Measurements from ENCODE around the gene CHMP4A.
A peak's percentile ranks its signal among the peaks of the same experiment; 100 is the strongest.

The CHMP4A gene

DNA sequence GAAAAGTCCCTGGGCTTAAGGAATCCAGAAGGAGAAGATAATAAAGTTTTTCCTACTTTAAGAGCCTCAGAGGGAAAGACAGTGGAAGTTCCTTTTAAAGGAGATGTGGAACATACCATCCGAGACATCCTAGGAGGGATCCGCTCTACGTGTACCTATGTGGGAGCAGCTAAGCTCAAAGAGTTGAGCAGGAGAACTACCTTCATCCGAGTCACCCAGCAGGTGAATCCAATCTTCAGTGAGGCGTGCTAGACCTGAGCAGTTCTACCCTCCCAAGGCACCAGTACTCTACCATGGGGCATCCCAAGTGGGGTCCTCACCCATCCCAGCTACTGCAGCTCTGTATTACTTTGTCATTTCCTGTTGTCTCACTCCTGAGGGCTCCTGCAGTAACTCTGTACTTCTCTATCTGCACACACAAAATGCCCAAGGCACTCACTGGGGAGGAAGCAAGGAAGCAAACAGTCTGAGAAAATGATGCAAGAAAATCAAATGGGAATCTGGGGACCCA, 25.3 kb upstream of the CHMP4A start:
- DNase-seq: no peak
- Mint-ChIP-seq H3K27ac (peak overlapping the region; percentile 29), H3K4me3 (no peak overlapping the region), H3K36me3 (peaks cover 75% of the 10 kb centered on the region), H3K4me1 (peaks cover 79% of the 10 kb centered on the region), H3K9me3 (no peaks in the 10 kb centered on the region), H3K27me3 (no peaks in the 10 kb centered on the region)
- CTCF ChIA-PET: interaction anchor here (1.3 to 4.5 kb wide), 5 partner anchors 23 to 70 kb away, joined by 3 to 19 read pairs (median 6); partner anchors contain the start of genes CIDEB, LTB4R2 and MDP1

DNA sequence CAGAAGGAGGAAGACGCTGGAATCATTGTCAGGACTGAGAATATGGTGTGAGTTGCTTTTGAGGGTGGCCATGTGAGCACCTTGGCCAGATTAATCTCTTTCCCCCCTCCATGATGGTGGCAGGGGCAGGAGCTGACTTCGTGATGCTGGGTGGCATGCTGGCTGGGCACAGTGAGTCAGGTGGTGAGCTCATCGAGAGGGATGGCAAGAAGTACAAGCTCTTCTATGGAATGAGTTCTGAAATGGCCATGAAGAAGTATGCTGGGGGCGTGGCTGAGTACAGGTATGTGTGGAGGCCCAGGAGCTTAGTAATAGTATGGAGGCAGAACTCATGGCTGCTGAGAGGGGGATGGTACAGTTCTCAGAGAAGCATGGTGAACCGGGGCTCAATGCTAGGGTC, 24.8 kb upstream of the CHMP4A start:
- Mint-ChIP-seq H3K4me3 (no peak overlapping the region), H3K27me3 (no peaks in the 10 kb centered on the region), H3K9me3 (no peaks in the 10 kb centered on the region), H3K27ac (no peak overlapping the region), H3K4me1 (peaks cover 79% of the 10 kb centered on the region), H3K36me3 (peaks cover 75% of the 10 kb centered on the region)
- CTCF ChIA-PET: interaction anchor here (1.3 to 4.5 kb wide), 5 partner anchors 22 to 71 kb away, joined by 3 to 19 read pairs (median 6); partner anchors contain the start of genes CIDEB, LTB4R2 and MDP1
- no peak for DNase-seq

DNA sequence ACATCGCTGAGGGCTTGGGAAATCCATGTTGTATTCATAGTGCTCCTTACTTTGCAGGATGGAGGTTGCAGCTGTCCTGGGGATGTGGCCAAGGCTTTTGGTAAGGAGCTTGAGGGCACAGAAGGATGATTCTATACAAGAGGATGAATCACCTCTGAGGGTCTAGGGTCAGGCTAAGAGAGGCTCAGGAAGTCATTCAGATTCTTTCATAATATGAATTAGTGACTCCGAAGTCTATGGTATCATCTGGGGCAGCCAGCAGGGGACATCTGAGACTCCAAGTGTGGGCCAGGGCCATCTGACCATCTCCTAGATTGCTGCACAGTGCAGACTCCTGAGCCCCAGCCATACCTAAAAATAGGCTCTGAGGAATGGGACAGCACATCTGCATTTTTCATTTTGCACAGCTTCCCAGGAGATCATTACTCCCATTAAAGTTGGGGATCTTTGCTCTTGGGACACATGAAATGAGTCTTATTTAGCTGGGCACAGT, 24.2 kb upstream of the CHMP4A start:
- Mint-ChIP-seq H3K27ac (no peak overlapping the region), H3K4me3 (no peak overlapping the region), H3K9me3 (no peaks in the 10 kb centered on the region), H3K4me1 (peaks cover 80% of the 10 kb centered on the region), H3K36me3 (peaks cover 75% of the 10 kb centered on the region), H3K27me3 (no peaks in the 10 kb centered on the region)
- CTCF ChIA-PET: interaction anchor here (1.1 to 4.5 kb wide), 6 partner anchors 9 to 71 kb away, joined by 3 to 19 read pairs (median 6); partner anchors contain the start of genes CIDEB, LTB4R2 and MDP1
- no peak for DNase-seq

GRCh38 chr14:24236689-24237462, 23.6 kb upstream of the CHMP4A start:
- Mint-ChIP-seq H3K4me1 (peaks cover 77% of the 10 kb centered on the region), H3K27me3 (no peaks in the 10 kb centered on the region), H3K27ac (no peak overlapping the region), H3K36me3 (peaks cover 72% of the 10 kb centered on the region), H3K9me3 (no peaks in the 10 kb centered on the region), H3K4me3 (no peak overlapping the region)
- CTCF ChIA-PET: interaction anchor here (1.1 to 4.5 kb wide), 6 partner anchors 8 to 72 kb away, joined by 3 to 19 read pairs (median 10); partner anchors contain the start of genes CIDEB, LTB4R2 and MDP1
- no peak for DNase-seq

GRCh38 chr14:24235804-24236688, 22.8 kb upstream of the CHMP4A start:
- H3K27me3 Mint-ChIP-seq: no peaks in the 10 kb centered on the region
- H3K36me3 Mint-ChIP-seq: peaks cover 75% of the 10 kb centered on the region
- no peaks in the 10 kb centered on the region for H3K9me3 Mint-ChIP-seq
- H3K4me1 Mint-ChIP-seq: peaks cover 78% of the 10 kb centered on the region
- CTCF ChIA-PET: interaction anchor here (0.8 to 4.5 kb wide), 5 partner anchors 8 to 196 kb away, joined by 3 to 19 read pairs (median 6); partner anchors contain the start of genes CIDEB and MDP1
- no peak overlapping the region for H3K27ac Mint-ChIP-seq
- H3K4me3 Mint-ChIP-seq: no peak overlapping the region
- no peak for DNase-seq

DNA sequence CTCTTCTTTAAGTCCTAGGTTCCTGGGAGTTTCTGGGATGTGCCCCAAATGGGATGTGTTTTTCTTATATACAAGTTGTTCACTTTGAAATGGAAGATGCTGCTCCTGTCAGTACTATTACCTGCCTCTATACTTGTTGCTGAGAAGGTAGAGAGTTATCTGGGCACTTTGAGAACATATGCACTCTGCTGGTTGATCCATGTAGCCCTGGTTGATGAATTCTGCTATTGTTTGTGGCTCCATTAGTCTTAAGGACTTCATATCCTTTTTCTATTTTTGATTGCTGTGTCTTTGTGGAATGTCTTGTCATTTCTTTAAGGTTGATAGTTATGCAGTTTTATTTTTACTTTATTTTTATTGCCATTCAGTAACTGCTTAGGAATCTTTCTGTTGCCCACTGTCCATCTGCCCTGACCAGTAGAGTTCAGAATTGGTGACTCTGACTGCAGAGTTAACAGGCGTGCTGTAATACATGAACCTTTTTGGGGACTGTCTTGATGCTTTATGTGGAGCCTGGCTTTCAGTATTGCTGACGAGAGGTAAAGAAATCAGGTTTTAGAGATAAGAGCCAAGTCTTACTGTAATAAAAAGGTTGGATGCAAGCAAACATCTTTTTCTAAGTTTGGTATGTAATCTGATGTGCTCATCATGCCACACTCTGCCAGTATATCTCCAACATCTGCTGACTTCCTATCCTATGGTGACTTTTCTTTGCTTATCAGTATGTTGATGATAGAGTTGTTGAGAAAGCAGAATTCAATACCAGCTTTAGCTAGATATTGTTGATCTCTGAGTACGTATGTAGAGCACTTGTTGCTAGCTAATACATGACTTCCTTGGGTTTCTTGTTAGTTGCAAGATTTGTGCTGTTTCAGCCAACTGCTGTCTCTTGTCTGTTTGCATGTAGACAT, 21.1 kb upstream of the CHMP4A start:
- CTCF ChIA-PET: interaction anchor here (1.2 to 4.5 kb wide), 6 partner anchors 8 to 198 kb away, joined by 4 to 19 read pairs (median 10); partner anchors contain the start of genes CIDEB, LTB4R2 and TINF2
- Mint-ChIP-seq H3K9me3 (no peaks in the 10 kb centered on the region), H3K36me3 (peaks cover 61% of the 10 kb centered on the region), H3K27me3 (no peaks in the 10 kb centered on the region), H3K4me3 (peak overlapping the region; percentile 48), H3K4me1 (peaks cover 70% of the 10 kb centered on the region), H3K27ac (peak overlapping the region; percentile 55)
- DNase-seq: no peak

GRCh38 chr14:24233538-24233866, 20.2 kb upstream of the CHMP4A start:
- Mint-ChIP-seq H3K36me3 (peaks cover 56% of the 10 kb centered on the region), H3K27ac (peak overlapping the region; percentile 91), H3K27me3 (no peaks in the 10 kb centered on the region), H3K4me3 (peak overlapping the region; percentile 87), H3K4me1 (peaks cover 66% of the 10 kb centered on the region), H3K9me3 (no peaks in the 10 kb centered on the region)
- DNase-seq: no peak
- CTCF ChIA-PET: interaction anchor here (1.5 to 3.2 kb wide), 3 partner anchors 9 to 76 kb away, joined by 3 to 16 read pairs (median 4); partner anchors contain the start of genes LTB4R2 and TINF2

- peak; percentile 46 for DNase-seq
- CTCF ChIA-PET: interaction anchor here (1.5 to 3.2 kb wide), 3 partner anchors 10 to 77 kb away, joined by 3 to 16 read pairs (median 4); partner anchors contain the start of genes LTB4R2 and TINF2
These were observed 19.6 kb upstream of the CHMP4A start, which contains the start of gene GMPR2 for GRCh38 chr14:24232645-24233537. TSS of gene GMPR2 (plus strand) at chr14:24232929. CDS start at chr14:24233254, 325 bp downstream.

DNA sequence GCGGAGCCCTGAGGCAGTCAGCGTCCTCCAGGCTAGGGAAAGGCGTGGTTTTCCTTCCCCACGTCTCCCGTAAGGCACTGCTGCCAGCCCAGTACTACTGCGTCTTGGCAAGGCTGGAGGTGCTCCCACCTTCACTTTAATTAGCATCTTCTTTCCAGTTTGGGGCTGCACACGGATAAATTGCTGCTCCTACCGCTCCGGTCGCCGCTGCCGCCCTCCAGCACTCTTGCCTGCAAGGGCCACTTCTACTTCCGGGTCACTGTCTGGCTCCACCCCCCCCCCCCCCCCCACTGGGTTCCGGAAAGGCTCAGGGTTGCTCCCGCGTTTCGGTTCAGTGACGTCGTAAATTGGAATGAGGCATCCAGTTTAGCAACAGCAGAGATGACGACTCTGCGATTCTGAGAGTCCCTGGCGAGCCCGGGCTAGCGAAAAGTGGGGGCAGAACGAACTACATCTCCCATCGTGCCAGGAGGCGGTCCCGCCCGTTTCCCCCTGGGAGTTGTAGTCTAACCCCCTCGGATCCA, 18.9 kb upstream of the CHMP4A start, which contains the start of gene NEDD8:
NEDD8 (minus strand) TSS at position 247 of the 524 bp plus-strand sequence; CDS start at position 147, 100 bp downstream.
- Mint-ChIP-seq H3K4me3 (peak within 1 kb of the TSS; percentile 87), H3K9me3 (no peaks in the 10 kb centered on the region), H3K4me1 (peaks cover 60% of the 10 kb centered on the region), H3K27ac (peak within 1 kb of the TSS; percentile 91), H3K36me3 (peaks cover 48% of the 10 kb centered on the region), H3K27me3 (no peaks in the 10 kb centered on the region)
- CTCF ChIA-PET: interaction anchor here (1.5 to 3.2 kb wide), 3 partner anchors 10 to 77 kb away, joined by 3 to 16 read pairs (median 4); partner anchors contain the start of genes LTB4R2 and TINF2
- DNase-seq: peak; percentile 94

More at GRCh38 chr14:24232645-24233537, 19.6 kb upstream of the CHMP4A start, which contains the start of gene GMPR2:
- no peaks in the 10 kb centered on the region for H3K9me3 Mint-ChIP-seq
- peaks cover 60% of the 10 kb centered on the region for H3K4me1 Mint-ChIP-seq
- peaks cover 51% of the 10 kb centered on the region for H3K36me3 Mint-ChIP-seq
- peak within 1 kb of the TSS; percentile 87 for H3K4me3 Mint-ChIP-seq
- no peaks in the 10 kb centered on the region for H3K27me3 Mint-ChIP-seq
- peak within 1 kb of the TSS; percentile 91 for H3K27ac Mint-ChIP-seq

GRCh38 chr14:24231263-24232120, 18.2 kb upstream of the CHMP4A start:
- H3K9me3 Mint-ChIP-seq: no peaks in the 10 kb centered on the region
- no peaks in the 10 kb centered on the region for H3K27me3 Mint-ChIP-seq
- peak; percentile 50 for DNase-seq
- H3K36me3 Mint-ChIP-seq: peaks cover 46% of the 10 kb centered on the region
- H3K27ac Mint-ChIP-seq: peak overlapping the region; percentile 91
- H3K4me3 Mint-ChIP-seq: peak overlapping the region; percentile 87
- CTCF ChIA-PET: interaction anchor here (0.9 to 1.3 kb wide), 3 partner anchors 10 to 66 kb away, joined by 3 to 4 read pairs (median 4); partner anchors contain the start of genes MDP1 and TINF2
- H3K4me1 Mint-ChIP-seq: peaks cover 61% of the 10 kb centered on the region

- H3K9me3 Mint-ChIP-seq: no peaks in the 10 kb centered on the region
- peaks cover 42% of the 10 kb centered on the region for H3K4me1 Mint-ChIP-seq
- no peak for DNase-seq
- H3K36me3 Mint-ChIP-seq: peaks cover 27% of the 10 kb centered on the region
- no peak overlapping the region for H3K27ac Mint-ChIP-seq
- no peak overlapping the region for H3K4me3 Mint-ChIP-seq
- CTCF ChIA-PET: interaction anchor here (0.7 to 1.5 kb wide), 5 partner anchors 8 to 80 kb away, joined by 3 to 6 read pairs (median 3); partner anchors contain the start of gene CIDEB
- H3K27me3 Mint-ChIP-seq: no peaks in the 10 kb centered on the region
These were observed 15.6 kb upstream of the CHMP4A start for GRCh38 chr14:24228902-24229301.
